ENCODE data around the gene DYTN. TPM values are rescaled to one million over a fixed set of nuclear protein-coding genes. Genes with fewer than 3 reads are reported as not detected.

The DYTN gene
- total RNA-seq, 1 experiment from 2014 or later, result not detected

DNA sequence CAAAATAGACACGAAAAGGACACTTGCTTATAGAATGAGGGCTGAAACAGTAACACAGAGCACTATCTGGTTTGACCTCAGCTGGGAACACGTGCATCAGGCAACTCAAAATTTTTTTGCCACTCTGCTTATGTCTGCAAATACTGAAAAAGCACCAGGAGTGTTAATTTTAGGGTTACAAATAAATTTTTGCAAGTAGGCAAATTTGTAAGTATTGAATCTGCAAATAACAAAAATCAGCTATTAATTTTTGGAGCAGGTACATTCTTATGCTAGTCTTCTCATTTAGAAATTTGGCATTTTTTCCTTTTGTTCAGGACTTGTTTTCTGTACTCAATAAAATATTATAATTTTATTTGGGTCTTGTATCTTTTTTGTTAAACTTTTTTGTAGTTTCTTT lies 29.7 kb downstream of the DYTN start:
- Histone ChIP-seq H3F3A (ENCODE audit: insufficient read depth, low read depth) (no peaks in the 10 kb centered on the region), H3K9me3 (ENCODE audit: insufficient read depth, low read depth) (no peaks in the 10 kb centered on the region), H3K4me3 (no peak overlapping the region), H4K20me1 (ENCODE audit: insufficient read depth) (no peaks in the 10 kb centered on the region), H3K4me1 (replicated peaks; ENCODE audit: insufficient read depth) (no peaks in the 10 kb centered on the region), H3K9me2 (ENCODE audit: insufficient read depth) (no peaks in the 10 kb centered on the region), H3K27ac (no peak overlapping the region), H2AFZ (no peak overlapping the region), H3K36me3 (ENCODE audit: low read depth) (no peaks in the 10 kb centered on the region), H3K27me3 (ENCODE audit: insufficient read depth, low read depth) (no peaks in the 10 kb centered on the region), H3K4me2 (no peak overlapping the region), H3K79me2 (ENCODE audit: low read depth) (no peaks in the 10 kb centered on the region)
- DNase-seq, result no peak
- no TSS peak for BruUV-seq (replicated peaks)
- ChIA-PET CTCF (no interaction called here), POLR2A (ENCODE audit: unreplicated experiment) (no interaction called here)
- TF ChIP-seq, protein P1, sequence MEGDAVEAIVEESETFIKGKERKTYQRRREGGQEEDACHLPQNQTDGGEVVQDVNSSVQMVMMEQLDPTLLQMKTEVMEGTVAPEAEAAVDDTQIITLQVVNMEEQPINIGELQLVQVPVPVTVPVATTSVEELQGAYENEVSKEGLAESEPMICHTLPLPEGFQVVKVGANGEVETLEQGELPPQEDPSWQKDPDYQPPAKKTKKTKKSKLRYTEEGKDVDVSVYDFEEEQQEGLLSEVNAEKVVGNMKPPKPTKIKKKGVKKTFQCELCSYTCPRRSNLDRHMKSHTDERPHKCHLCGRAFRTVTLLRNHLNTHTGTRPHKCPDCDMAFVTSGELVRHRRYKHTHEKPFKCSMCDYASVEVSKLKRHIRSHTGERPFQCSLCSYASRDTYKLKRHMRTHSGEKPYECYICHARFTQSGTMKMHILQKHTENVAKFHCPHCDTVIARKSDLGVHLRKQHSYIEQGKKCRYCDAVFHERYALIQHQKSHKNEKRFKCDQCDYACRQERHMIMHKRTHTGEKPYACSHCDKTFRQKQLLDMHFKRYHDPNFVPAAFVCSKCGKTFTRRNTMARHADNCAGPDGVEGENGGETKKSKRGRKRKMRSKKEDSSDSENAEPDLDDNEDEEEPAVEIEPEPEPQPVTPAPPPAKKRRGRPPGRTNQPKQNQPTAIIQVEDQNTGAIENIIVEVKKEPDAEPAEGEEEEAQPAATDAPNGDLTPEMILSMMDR (conservative IDR thresholded peaks at IDR 0.05), result no peak
- TF ChIP-seq EZH2 (IDR thresholded peaks at IDR 0.05; ENCODE audit: low read depth), result no peak
- intact Hi-C loops (cut with micrococcal nuclease; ENCODE audit: unreplicated experiment), result no loop called here

DNA sequence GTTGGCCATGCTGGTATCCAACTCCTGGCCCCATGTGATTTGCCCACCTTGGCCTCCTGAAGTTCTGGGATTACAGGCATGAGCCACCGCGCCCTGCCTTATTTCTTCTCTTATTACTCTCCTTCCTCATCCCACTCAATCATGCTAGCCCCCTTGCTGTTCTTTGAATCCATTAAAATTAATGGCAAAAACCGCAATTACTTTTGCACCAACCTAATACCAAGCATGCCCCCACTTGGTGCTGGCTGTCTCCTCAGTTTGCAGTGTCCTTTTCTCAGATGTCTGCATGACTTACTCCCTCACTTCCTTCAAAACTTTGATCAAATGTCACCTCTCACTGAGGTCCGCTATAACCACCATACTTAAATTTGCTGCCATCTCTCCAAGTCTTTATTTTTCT lies 34.6 kb downstream of the DYTN start:
- POLR2A ChIA-PET (ENCODE audit: unreplicated experiment), result no interaction called here
- H3K4me1 ChIP-seq (replicated peaks; ENCODE audit: insufficient read depth), result no peaks in the 10 kb centered on the region
- no peak overlapping the region for H3K4me2 ChIP-seq
- no peak overlapping the region for H2AFZ ChIP-seq
- CTCF ChIA-PET, result no interaction called here
- no peak overlapping the region for H3K4me3 ChIP-seq
- H3K9me2 ChIP-seq (ENCODE audit: insufficient read depth), result no peaks in the 10 kb centered on the region
- H4K20me1 ChIP-seq (ENCODE audit: insufficient read depth), result no peaks in the 10 kb centered on the region
- TF ChIP-seq EZH2 (IDR thresholded peaks at IDR 0.05; ENCODE audit: low read depth), result no peak
- TF ChIP-seq, protein P1 (conservative IDR thresholded peaks at IDR 0.05), result no peak
- no TSS peak for BruUV-seq (replicated peaks)
- intact Hi-C loops (cut with micrococcal nuclease; ENCODE audit: unreplicated experiment), result no loop called here
- H3K36me3 ChIP-seq (ENCODE audit: low read depth), result no peaks in the 10 kb centered on the region
- H3K79me2 ChIP-seq (ENCODE audit: low read depth), result no peaks in the 10 kb centered on the region
- no peaks in the 10 kb centered on the region for H3F3A ChIP-seq (ENCODE audit: insufficient read depth, low read depth)
- no peaks in the 10 kb centered on the region for H3K27me3 ChIP-seq (ENCODE audit: insufficient read depth, low read depth)
- H3K9me3 ChIP-seq (ENCODE audit: insufficient read depth, low read depth), result no peaks in the 10 kb centered on the region
- DNase-seq, result no peak
- no peak overlapping the region for H3K27ac ChIP-seq

DNA sequence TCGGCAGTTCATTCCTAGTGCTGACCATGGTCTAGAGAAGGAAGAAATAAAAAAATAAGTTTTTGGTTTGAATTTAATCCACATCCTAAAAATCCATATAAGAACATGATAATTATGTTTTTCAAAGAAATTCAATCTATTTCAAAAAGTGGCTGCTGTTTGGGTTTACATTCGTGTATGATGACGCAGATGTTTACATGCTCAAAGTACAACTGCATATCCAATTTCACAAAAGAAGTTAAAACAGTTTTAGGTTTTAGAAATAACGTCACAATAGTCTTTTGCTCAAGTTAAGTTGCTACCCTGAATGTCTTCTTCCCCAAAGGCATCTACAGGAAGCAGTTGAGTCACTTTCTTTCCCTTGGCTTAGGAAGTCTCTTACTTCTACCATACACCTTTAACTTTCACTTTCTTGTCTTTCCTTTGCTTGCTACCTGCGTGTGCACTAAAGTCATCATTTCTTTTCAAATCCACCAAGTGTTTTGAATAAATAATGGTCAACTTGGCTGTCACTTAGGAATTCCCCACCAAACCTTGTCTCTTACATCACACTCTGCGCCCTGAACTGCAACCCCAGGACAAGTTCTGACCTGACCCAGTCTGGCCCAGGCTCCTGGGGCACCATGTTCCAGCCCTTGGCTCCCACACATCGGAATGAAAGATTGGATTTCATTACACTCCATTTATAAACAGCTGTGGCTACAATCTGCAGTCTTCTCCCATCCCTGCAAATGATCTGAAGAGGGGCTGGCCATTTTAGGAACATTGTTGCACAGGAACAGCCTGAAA lies 47.5 kb downstream of the DYTN start:
- H3K9me2 ChIP-seq (ENCODE audit: insufficient read depth), result no peaks in the 10 kb centered on the region
- H3K79me2 ChIP-seq (ENCODE audit: low read depth), result no peaks in the 10 kb centered on the region
- no peaks in the 10 kb centered on the region for H3F3A ChIP-seq (ENCODE audit: insufficient read depth, low read depth)
- H3K9me3 ChIP-seq (ENCODE audit: insufficient read depth, low read depth), result no peaks in the 10 kb centered on the region
- no peaks in the 10 kb centered on the region for H3K36me3 ChIP-seq (ENCODE audit: low read depth)
- no peak for DNase-seq
- CTCF ChIA-PET, result no interaction called here
- intact Hi-C loops (cut with micrococcal nuclease; ENCODE audit: unreplicated experiment), result no loop called here
- no peak overlapping the region for H3K4me2 ChIP-seq
- no peak overlapping the region for H2AFZ ChIP-seq
- no peak overlapping the region for H3K27ac ChIP-seq
- H3K4me1 ChIP-seq (replicated peaks; ENCODE audit: insufficient read depth), result no peaks in the 10 kb centered on the region
- no peak overlapping the region for H3K4me3 ChIP-seq
- H3K27me3 ChIP-seq (ENCODE audit: insufficient read depth, low read depth), result no peaks in the 10 kb centered on the region
- H4K20me1 ChIP-seq (ENCODE audit: insufficient read depth), result no peaks in the 10 kb centered on the region
- BruUV-seq (replicated peaks), result no TSS peak
- TF ChIP-seq, protein P1 (conservative IDR thresholded peaks at IDR 0.05), result no peak
- no peak for TF ChIP-seq EZH2 (IDR thresholded peaks at IDR 0.05; ENCODE audit: low read depth)
- POLR2A ChIA-PET (ENCODE audit: unreplicated experiment), result no interaction called here
